ENCODE measurements around the gene MEF2D. TPM values are rescaled to one million over a fixed set of nuclear protein-coding genes. Genes with fewer than 3 reads are reported as not detected.

MEF2D gene
- polyA plus RNA-seq, 1 donor (not counting 4 experiments of a cell fraction or from before 2014, with no cell fraction given): 9.3 TPM

- Histone ChIP-seq H3K27me3 (ENCODE audit: control insufficient read depth, extremely low read depth, insufficient read depth, low read length) (no peaks in the 10 kb centered on the region), H4K20me1 (ENCODE audit: control insufficient read depth, extremely low read depth, insufficient read depth, low read length) (no peaks in the 10 kb centered on the region), H3K4me1 (ENCODE audit: control insufficient read depth, extremely low read depth, insufficient read depth, low read length) (peaks cover 11% of the 10 kb centered on the region), H3K9me3 (ENCODE audit: control insufficient read depth, low read depth, low read length) (no peaks in the 10 kb centered on the region), H2AFZ (ENCODE audit: control insufficient read depth, low read length) (no peak overlapping the region), H3K36me3 (ENCODE audit: control insufficient read depth in 2 of 2, extremely low read depth in 1 of 2, insufficient read depth in 2 of 2, low read length in 2 of 2) (peaks cover 44 to 49% of the 10 kb centered on the region in 2 experiments), H3K79me2 (ENCODE audit: control insufficient read depth, insufficient read depth, low read length) (no peaks in the 10 kb centered on the region), H3K27ac (ENCODE audit: control insufficient read depth, insufficient read depth, low read length) (no peak overlapping the region), H3K9ac (ENCODE audit: control insufficient read depth, extremely low read depth, insufficient read depth, low read length) (no peak overlapping the region), H3K9me1 (ENCODE audit: control insufficient read depth, extremely low read depth, insufficient read depth, low read length) (no peaks in the 10 kb centered on the region), H3K4me2 (ENCODE audit: control insufficient read depth, extremely low read depth, insufficient read depth, low read depth, low read length) (no peak overlapping the region), H3K4me3 (ENCODE audit: control insufficient read depth in 2 of 3, extremely low read depth in 1 of 3, insufficient read depth in 2 of 3, low read depth in 1 of 3, low read length in 3 of 3) (no peak overlapping the region)
- FAIRE-seq (no peak), DNase-seq (ENCODE audit: low read depth, low spot score) (no peak)
- dilution Hi-C loops (cut with MboI; ENCODE audit: extremely low pct_ligation_motif_present, low sequenced_read_pairs): no loop called here
- TF ChIP-seq CTCF (optimal IDR thresholded peaks at IDR 0.05 in 1 of 3, IDR thresholded peaks at IDR 0.05 in 1 of 3, conservative IDR thresholded peaks at IDR 0.05 in 1 of 3; ENCODE audit: extremely low read depth in 1 of 3, insufficient read depth in 2 of 3, low read length in 3 of 3) (no peak), EZH2 (IDR thresholded peaks at IDR 0.05; ENCODE audit: low read length) (no peak)
These were observed 28.8 kb downstream of the MEF2D start for GRCh38 chr1:156471496-156472490.

- Histone ChIP-seq H3K9me3 (ENCODE audit: control insufficient read depth, low read depth, low read length) (no peaks in the 10 kb centered on the region), H3K9ac (ENCODE audit: control insufficient read depth, extremely low read depth, insufficient read depth, low read length) (no peak overlapping the region), H3K36me3 (ENCODE audit: control insufficient read depth in 2 of 2, extremely low read depth in 1 of 2, insufficient read depth in 2 of 2, low read length in 2 of 2) (peaks cover 34 to 43% of the 10 kb centered on the region in 2 experiments), H3K4me3 (ENCODE audit: control insufficient read depth in 2 of 3, extremely low read depth in 1 of 3, insufficient read depth in 2 of 3, low read depth in 1 of 3, low read length in 3 of 3) (no peak overlapping the region), H3K79me2 (ENCODE audit: control insufficient read depth, insufficient read depth, low read length) (no peaks in the 10 kb centered on the region), H3K9me1 (ENCODE audit: control insufficient read depth, extremely low read depth, insufficient read depth, low read length) (no peaks in the 10 kb centered on the region), H3K4me1 (ENCODE audit: control insufficient read depth, extremely low read depth, insufficient read depth, low read length) (peaks cover 10% of the 10 kb centered on the region), H4K20me1 (ENCODE audit: control insufficient read depth, extremely low read depth, insufficient read depth, low read length) (no peaks in the 10 kb centered on the region), H3K27me3 (ENCODE audit: control insufficient read depth, extremely low read depth, insufficient read depth, low read length) (no peaks in the 10 kb centered on the region), H3K27ac (ENCODE audit: control insufficient read depth, insufficient read depth, low read length) (no peak overlapping the region), H2AFZ (ENCODE audit: control insufficient read depth, low read length) (no peak overlapping the region), H3K4me2 (ENCODE audit: control insufficient read depth, extremely low read depth, insufficient read depth, low read depth, low read length) (no peak overlapping the region)
- DNase-seq (ENCODE audit: low read depth, low spot score) (no peak), FAIRE-seq (no peak)
- dilution Hi-C loops (cut with MboI; ENCODE audit: extremely low pct_ligation_motif_present, low sequenced_read_pairs): no loop called here
- no peak for TF ChIP-seq EZH2 (IDR thresholded peaks at IDR 0.05; ENCODE audit: low read length)
- no peak for TF ChIP-seq CTCF (optimal IDR thresholded peaks at IDR 0.05 in 1 of 3, IDR thresholded peaks at IDR 0.05 in 1 of 3, conservative IDR thresholded peaks at IDR 0.05 in 1 of 3; ENCODE audit: extremely low read depth in 1 of 3, insufficient read depth in 2 of 3, low read length in 3 of 3)
These were observed 30.1 kb downstream of the MEF2D start for GRCh38 chr1:156470473-156470872.

All from keratinocyte (primary cell).